Astrocyte (in vitro differentiated cells and primary cell): ENCODE measurements around the gene ID1.

ENCODE experiments used
- EZH2 ChIP-seq: IDR thresholded peaks from 2 replicates; pipeline ENCODE4 v1.6.1; 2012; ENCODE audit warnings: mild to moderate bottlenecking, low read length, inconsistent platforms; ENCODE audit not compliant: insufficient read depth
- TF ChIP-seq, protein P1 (sequence below): IDR thresholded peaks from 2 replicates; pipeline ENCODE4 v1.5.1; 2011; ENCODE audit warnings: low read depth, mild to moderate bottlenecking, inconsistent platforms, low read length, moderate library complexity; ENCODE audit not compliant: insufficient read depth

GRCh38 chr20:31602431-31602778, 2.7 kb upstream of the ID1 start:
- TF ChIP-seq, protein P1, sequence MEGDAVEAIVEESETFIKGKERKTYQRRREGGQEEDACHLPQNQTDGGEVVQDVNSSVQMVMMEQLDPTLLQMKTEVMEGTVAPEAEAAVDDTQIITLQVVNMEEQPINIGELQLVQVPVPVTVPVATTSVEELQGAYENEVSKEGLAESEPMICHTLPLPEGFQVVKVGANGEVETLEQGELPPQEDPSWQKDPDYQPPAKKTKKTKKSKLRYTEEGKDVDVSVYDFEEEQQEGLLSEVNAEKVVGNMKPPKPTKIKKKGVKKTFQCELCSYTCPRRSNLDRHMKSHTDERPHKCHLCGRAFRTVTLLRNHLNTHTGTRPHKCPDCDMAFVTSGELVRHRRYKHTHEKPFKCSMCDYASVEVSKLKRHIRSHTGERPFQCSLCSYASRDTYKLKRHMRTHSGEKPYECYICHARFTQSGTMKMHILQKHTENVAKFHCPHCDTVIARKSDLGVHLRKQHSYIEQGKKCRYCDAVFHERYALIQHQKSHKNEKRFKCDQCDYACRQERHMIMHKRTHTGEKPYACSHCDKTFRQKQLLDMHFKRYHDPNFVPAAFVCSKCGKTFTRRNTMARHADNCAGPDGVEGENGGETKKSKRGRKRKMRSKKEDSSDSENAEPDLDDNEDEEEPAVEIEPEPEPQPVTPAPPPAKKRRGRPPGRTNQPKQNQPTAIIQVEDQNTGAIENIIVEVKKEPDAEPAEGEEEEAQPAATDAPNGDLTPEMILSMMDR: no peak
- no peak for TF ChIP-seq EZH2
